ENCODE measurements around the gene CYP8B1.

CYP8B1 gene

GRCh38 chr3:42900226-42901072, 24.8 kb upstream of the CYP8B1 start:
- Histone ChIP-seq H3K36me3 (ENCODE audit: control insufficient read depth in 1 of 2, insufficient read depth in 2 of 2, low read length in 2 of 2) (no peaks in the 10 kb centered on the region), H3K27me3 (ENCODE audit: low read depth, low read length) (no peaks in the 10 kb centered on the region), H3K4me1 (ENCODE audit: control insufficient read depth in 1 of 2, insufficient read depth in 2 of 2, low read length in 2 of 2) (no peaks in the 10 kb centered on the region), H3K9me3 (ENCODE audit: control insufficient read depth in 1 of 2, low read length in 2 of 2) (no peaks in the 10 kb centered on the region), H3K4me3 (ENCODE audit: low read depth in 1 of 2, low read length in 2 of 2) (no peak overlapping the region), H3K27ac (ENCODE audit: low read length) (no peak overlapping the region)

- no peaks in the 10 kb centered on the region for H3K9me3 ChIP-seq (ENCODE audit: control insufficient read depth in 1 of 2, low read length in 2 of 2)
- H3K27ac ChIP-seq (ENCODE audit: low read length): no peak overlapping the region
- H3K4me1 ChIP-seq (ENCODE audit: control insufficient read depth in 1 of 2, insufficient read depth in 2 of 2, low read length in 2 of 2): no peaks in the 10 kb centered on the region
- no peak overlapping the region for H3K4me3 ChIP-seq (ENCODE audit: low read depth in 1 of 2, low read length in 2 of 2)
- no peaks in the 10 kb centered on the region for H3K36me3 ChIP-seq (ENCODE audit: control insufficient read depth in 1 of 2, insufficient read depth in 2 of 2, low read length in 2 of 2)
- H3K27me3 ChIP-seq (ENCODE audit: low read depth, low read length): no peaks in the 10 kb centered on the region
Measured at GRCh38 chr3:42898896-42899675, 23.4 kb upstream of the CYP8B1 start.

- no peak overlapping the region for H3K4me3 ChIP-seq (ENCODE audit: low read depth in 1 of 2, low read length in 2 of 2)
Measured at GRCh38 chr3:42895580-42895868, 19.8 kb upstream of the CYP8B1 start.

DNA sequence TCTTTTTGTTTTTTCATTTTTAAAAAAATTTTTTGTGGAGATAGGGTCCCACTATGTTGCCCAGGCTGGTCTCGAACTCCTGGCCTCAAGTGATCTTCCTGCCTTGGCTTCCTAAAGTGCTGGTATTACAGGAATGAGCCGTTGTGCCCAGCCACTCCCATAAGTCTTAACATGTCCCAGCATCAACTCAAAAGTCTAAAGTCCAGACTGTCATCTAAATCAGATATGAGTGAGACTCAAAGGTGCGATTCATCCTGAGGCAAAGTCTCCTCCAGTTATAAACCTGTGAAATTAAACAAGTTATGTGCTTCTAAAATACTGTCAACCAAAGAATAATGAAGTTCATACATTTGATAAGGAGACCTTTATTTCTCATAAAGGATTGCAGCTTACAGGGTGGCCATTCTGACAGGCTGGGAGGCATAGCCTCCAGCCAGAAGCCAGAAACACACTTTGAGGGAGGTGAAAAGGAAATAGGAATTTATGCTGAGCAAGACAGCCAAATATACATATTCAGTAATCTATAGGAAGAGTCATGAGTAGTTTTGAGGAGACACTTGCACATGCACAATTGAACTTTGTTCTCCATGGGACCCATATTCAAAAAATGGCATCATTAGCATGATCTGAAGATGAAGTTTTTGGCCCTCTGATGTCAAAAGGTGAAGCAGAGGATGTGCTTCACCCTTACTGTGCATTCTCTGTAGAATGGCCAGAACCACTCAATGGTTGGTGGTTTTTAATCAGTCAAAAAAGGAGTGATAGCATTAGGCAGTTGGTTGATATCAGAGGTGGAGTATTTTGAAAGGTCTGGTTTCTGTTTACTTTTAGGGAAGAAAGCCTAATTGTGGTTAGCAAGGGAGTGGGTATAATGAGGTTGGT, 19.3 kb upstream of the CYP8B1 start:
- Histone ChIP-seq H3K4me1 (ENCODE audit: control insufficient read depth in 1 of 2, insufficient read depth in 2 of 2, low read length in 2 of 2) (no peaks in the 10 kb centered on the region), H3K27me3 (ENCODE audit: low read depth, low read length) (no peaks in the 10 kb centered on the region), H3K9me3 (ENCODE audit: control insufficient read depth in 1 of 2, low read length in 2 of 2) (no peaks in the 10 kb centered on the region), H3K36me3 (ENCODE audit: control insufficient read depth in 1 of 2, insufficient read depth in 2 of 2, low read length in 2 of 2) (no peaks in the 10 kb centered on the region), H3K4me3 (ENCODE audit: low read depth in 1 of 2, low read length in 2 of 2) (no peak overlapping the region), H3K27ac (ENCODE audit: low read length) (no peak overlapping the region)

More at GRCh38 chr3:42895580-42895868, 19.8 kb upstream of the CYP8B1 start:
- Histone ChIP-seq H3K27me3 (ENCODE audit: low read depth, low read length) (no peaks in the 10 kb centered on the region), H3K9me3 (ENCODE audit: control insufficient read depth in 1 of 2, low read length in 2 of 2) (no peaks in the 10 kb centered on the region), H3K4me1 (ENCODE audit: control insufficient read depth in 1 of 2, insufficient read depth in 2 of 2, low read length in 2 of 2) (no peaks in the 10 kb centered on the region), H3K27ac (ENCODE audit: low read length) (no peak overlapping the region), H3K36me3 (ENCODE audit: control insufficient read depth in 1 of 2, insufficient read depth in 2 of 2, low read length in 2 of 2) (no peaks in the 10 kb centered on the region)

DNA sequence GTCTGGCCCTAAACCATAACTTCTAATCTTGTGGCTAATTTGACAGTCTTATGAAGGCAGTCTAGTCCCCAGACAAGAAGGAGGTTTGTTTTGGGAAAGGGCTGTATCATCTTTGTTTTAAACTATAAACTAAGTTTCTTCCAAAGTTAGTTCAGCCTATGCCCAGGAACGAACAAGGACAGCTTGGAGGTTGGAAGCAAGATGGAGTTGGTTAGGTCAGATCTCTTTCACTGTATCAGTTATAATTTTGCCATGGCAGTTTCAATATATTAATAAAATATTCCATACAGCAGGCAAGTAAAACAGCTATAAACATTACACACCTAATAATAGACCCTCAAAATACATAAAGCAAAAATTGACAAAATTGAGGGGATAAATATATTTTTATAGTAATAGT, 17.1 kb upstream of the CYP8B1 start:
- Histone ChIP-seq H3K9me3 (ENCODE audit: control insufficient read depth in 1 of 2, low read length in 2 of 2) (no peaks in the 10 kb centered on the region), H3K36me3 (ENCODE audit: control insufficient read depth in 1 of 2, insufficient read depth in 2 of 2, low read length in 2 of 2) (no peaks in the 10 kb centered on the region), H3K4me3 (ENCODE audit: low read depth in 1 of 2, low read length in 2 of 2) (no peak overlapping the region), H3K27ac (ENCODE audit: low read length) (no peak overlapping the region), H3K27me3 (ENCODE audit: low read depth, low read length) (no peaks in the 10 kb centered on the region), H3K4me1 (ENCODE audit: control insufficient read depth in 1 of 2, insufficient read depth in 2 of 2, low read length in 2 of 2) (no peaks in the 10 kb centered on the region)

DNA sequence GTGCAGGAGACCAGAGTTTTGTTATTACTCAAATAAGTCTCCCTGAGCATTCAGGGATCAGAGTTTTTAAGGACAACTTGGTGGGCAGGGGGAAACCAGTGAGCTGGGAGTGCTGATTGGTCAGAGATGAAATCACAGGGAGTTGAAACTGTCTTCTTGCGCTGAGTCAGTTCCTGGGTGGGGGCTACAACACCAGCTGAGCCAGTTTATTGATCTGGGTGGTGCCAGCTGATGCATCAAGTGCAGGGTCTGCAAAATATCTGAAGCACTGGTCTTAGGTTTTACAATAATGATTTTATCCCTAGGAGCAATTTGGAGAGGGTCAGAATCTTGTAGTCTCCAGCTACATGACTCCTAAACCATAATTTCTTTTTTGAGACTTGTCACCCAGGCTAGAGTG, 16.5 kb upstream of the CYP8B1 start:
- Histone ChIP-seq H3K36me3 (ENCODE audit: control insufficient read depth in 1 of 2, insufficient read depth in 2 of 2, low read length in 2 of 2) (no peaks in the 10 kb centered on the region), H3K4me1 (ENCODE audit: control insufficient read depth in 1 of 2, insufficient read depth in 2 of 2, low read length in 2 of 2) (no peaks in the 10 kb centered on the region), H3K27ac (ENCODE audit: low read length) (no peak overlapping the region), H3K4me3 (ENCODE audit: low read depth in 1 of 2, low read length in 2 of 2) (no peak overlapping the region), H3K27me3 (ENCODE audit: low read depth, low read length) (no peaks in the 10 kb centered on the region), H3K9me3 (ENCODE audit: control insufficient read depth in 1 of 2, low read length in 2 of 2) (no peaks in the 10 kb centered on the region)

DNA sequence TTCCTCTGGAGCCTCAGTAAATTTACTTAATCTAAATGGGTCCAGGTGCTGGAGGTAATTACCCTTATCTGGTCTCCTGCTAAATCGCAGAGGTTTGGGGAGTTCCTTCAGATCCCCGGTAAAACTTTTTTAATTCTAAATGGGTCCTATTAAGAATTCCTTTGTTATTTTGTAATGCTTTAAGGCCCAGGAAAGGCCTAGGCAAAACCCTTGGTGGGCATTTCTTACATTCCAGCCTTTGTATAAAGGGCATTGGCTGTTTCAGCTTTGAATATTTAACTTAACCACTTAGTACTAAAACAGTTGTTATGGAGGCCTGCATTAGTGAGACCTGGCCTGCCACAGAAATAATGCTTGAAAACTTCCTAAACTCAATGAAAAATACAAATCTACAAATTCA, 15.4 kb upstream of the CYP8B1 start:
- Histone ChIP-seq H3K27me3 (ENCODE audit: low read depth, low read length) (no peaks in the 10 kb centered on the region), H3K4me3 (ENCODE audit: low read depth in 1 of 2, low read length in 2 of 2) (no peak overlapping the region), H3K4me1 (ENCODE audit: control insufficient read depth in 1 of 2, insufficient read depth in 2 of 2, low read length in 2 of 2) (no peaks in the 10 kb centered on the region), H3K27ac (ENCODE audit: low read length) (no peak overlapping the region), H3K9me3 (ENCODE audit: control insufficient read depth in 1 of 2, low read length in 2 of 2) (no peaks in the 10 kb centered on the region), H3K36me3 (ENCODE audit: control insufficient read depth in 1 of 2, insufficient read depth in 2 of 2, low read length in 2 of 2) (no peaks in the 10 kb centered on the region)

GRCh38 chr3:42887084-42887483, 11.4 kb upstream of the CYP8B1 start:
- no peaks in the 10 kb centered on the region for H3K4me1 ChIP-seq (ENCODE audit: control insufficient read depth in 1 of 2, insufficient read depth in 2 of 2, low read length in 2 of 2)
- no peak overlapping the region for H3K4me3 ChIP-seq (ENCODE audit: low read depth in 1 of 2, low read length in 2 of 2)
- H3K27ac ChIP-seq (ENCODE audit: low read length): no peak overlapping the region
- no peaks in the 10 kb centered on the region for H3K27me3 ChIP-seq (ENCODE audit: low read depth, low read length)
- H3K9me3 ChIP-seq (ENCODE audit: control insufficient read depth in 1 of 2, low read length in 2 of 2): no peaks in the 10 kb centered on the region
- no peaks in the 10 kb centered on the region for H3K36me3 ChIP-seq (ENCODE audit: control insufficient read depth in 1 of 2, insufficient read depth in 2 of 2, low read length in 2 of 2)

- Histone ChIP-seq H3K27ac (ENCODE audit: low read length) (no peak overlapping the region), H3K9me3 (ENCODE audit: control insufficient read depth in 1 of 2, low read length in 2 of 2) (no peaks in the 10 kb centered on the region), H3K36me3 (ENCODE audit: control insufficient read depth in 1 of 2, insufficient read depth in 2 of 2, low read length in 2 of 2) (no peaks in the 10 kb centered on the region), H3K27me3 (ENCODE audit: low read depth, low read length) (no peaks in the 10 kb centered on the region), H3K4me3 (ENCODE audit: low read depth in 1 of 2, low read length in 2 of 2) (no peak overlapping the region), H3K4me1 (ENCODE audit: control insufficient read depth in 1 of 2, insufficient read depth in 2 of 2, low read length in 2 of 2) (no peaks in the 10 kb centered on the region)
Measured at GRCh38 chr3:42886294-42886822, 10.7 kb upstream of the CYP8B1 start.

DNA sequence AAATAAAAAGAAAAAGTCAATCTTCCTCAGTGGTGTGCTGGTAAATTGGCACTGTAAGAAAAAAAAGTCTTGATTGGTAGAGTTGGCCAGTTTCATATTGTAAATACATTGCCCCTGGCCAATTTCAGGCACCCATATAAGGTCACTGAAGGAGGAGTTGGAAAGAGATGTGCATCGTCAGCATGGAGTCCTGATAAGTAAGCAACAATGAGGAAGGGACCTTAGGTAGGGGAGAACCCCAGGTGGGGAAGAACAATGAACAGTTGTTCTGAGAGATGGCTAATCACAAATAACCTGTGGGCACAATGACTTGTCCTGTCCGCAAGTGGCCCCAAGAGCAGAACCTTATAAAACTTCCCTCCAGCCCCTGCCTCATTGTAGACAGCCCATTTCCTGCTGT, 8.6 kb upstream of the CYP8B1 start:
- Histone ChIP-seq H3K4me1 (ENCODE audit: control insufficient read depth in 1 of 2, insufficient read depth in 2 of 2, low read length in 2 of 2) (no peaks in the 10 kb centered on the region), H3K36me3 (ENCODE audit: control insufficient read depth in 1 of 2, insufficient read depth in 2 of 2, low read length in 2 of 2) (no peaks in the 10 kb centered on the region), H3K9me3 (ENCODE audit: control insufficient read depth in 1 of 2, low read length in 2 of 2) (no peaks in the 10 kb centered on the region)

More for the DNA sequence above, 8.6 kb upstream of the CYP8B1 start:
- Histone ChIP-seq H3K27ac (ENCODE audit: low read length) (no peak overlapping the region), H3K27me3 (ENCODE audit: low read depth, low read length) (no peaks in the 10 kb centered on the region), H3K4me3 (ENCODE audit: low read depth in 1 of 2, low read length in 2 of 2) (no peak overlapping the region)

All from muscle layer of duodenum (tissue), 2 donors.